22Rv1 (cell line): ENCODE measurements around the gene ADGRD1.
"Not testable (repeated sequence)": the region's sequence is repeated elsewhere in the genome, so short reads cannot be mapped to it uniquely, and the experiment has no call there.

ENCODE experiments used
- H3K27ac ChIP-seq: fragments of 450-650 bp; 2 replicates; pipeline ENCODE4 v1.5.1; 2017
- CTCF ChIP-seq: fragments of 450-650 bp; IDR thresholded peaks from 2 replicates; pipeline ENCODE4 v1.5.1; 2017; ENCODE audit warnings: mild to moderate bottlenecking
- ZFX ChIP-seq: fragments of 450-650 bp; IDR thresholded peaks from 2 replicates; pipeline ENCODE4 v1.6.1; 2017; ENCODE audit warnings: antibody characterized with exemption, borderline replicate concordance

Gene ADGRD1

GRCh38 chr12:130953771-130954543 is at the start of gene ADGRD1:
Gene ADGRD1, plus strand, starts transcription at chr12:130953907. Its CDS starts 559 bp downstream, at chr12:130954466.
- no peak for TF ChIP-seq ZFX
- no peak for TF ChIP-seq CTCF
- no peak within 1 kb of the TSS for H3K27ac ChIP-seq

GRCh38 chr12:130904064-130904463 is 49.6 kb upstream of the ADGRD1 start:
- no peak overlapping the region for H3K27ac ChIP-seq
- TF ChIP-seq CTCF (no peak), ZFX (no peak)

- not testable (repeated sequence) for H3K27ac ChIP-seq
Measured at GRCh38 chr12:130904936-130905455, 48.7 kb upstream of the ADGRD1 start.

DNA sequence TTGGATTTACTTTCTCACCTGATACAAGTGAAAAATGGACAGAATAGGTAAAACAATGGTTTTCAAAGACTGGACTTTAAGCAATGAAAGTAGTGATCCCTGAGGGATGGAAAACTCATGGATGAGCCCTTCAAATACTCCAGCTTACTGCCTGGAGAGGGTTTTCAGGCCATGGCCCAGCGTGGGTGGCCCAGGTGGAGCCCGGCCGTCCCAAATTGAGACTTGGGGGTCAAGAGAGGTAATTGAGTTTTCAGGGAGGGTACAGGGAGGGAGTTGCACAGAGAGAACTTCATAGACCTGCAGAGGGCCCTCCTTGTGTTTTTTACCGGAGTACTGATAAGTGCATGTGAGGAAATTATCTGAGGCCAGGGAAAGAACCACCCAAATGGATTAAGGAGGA is 44.6 kb upstream of the ADGRD1 start:
- no peak for TF ChIP-seq CTCF
- TF ChIP-seq ZFX = no peak

GRCh38 chr12:130911193-130911592 is 42.5 kb upstream of the ADGRD1 start:
- H3K27ac ChIP-seq = no peak overlapping the region
- TF ChIP-seq ZFX (no peak), CTCF (no peak)

More for the DNA sequence above, 44.6 kb upstream of the ADGRD1 start:
- H3K27ac ChIP-seq = no peak overlapping the region

DNA sequence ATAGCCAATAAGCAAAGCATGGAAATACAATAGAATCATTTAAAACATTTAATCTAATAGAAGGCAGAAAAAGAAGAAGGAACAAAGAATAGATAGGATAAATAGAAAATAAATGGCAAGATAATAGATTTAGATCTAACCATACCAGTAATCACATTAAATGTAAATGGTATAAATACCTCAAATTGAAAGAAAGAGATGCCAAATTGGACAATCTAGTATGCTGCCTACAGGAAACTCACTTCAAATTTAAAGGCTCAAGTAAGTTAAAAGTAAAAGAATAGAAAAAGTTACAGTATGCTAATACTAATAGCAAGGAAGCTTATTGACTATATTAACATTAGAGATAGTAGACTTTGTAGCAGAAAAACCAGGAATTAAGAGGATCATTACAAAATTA is 41.8 kb upstream of the ADGRD1 start:
- no peak overlapping the region for H3K27ac ChIP-seq
- TF ChIP-seq CTCF (no peak), ZFX (no peak)

DNA sequence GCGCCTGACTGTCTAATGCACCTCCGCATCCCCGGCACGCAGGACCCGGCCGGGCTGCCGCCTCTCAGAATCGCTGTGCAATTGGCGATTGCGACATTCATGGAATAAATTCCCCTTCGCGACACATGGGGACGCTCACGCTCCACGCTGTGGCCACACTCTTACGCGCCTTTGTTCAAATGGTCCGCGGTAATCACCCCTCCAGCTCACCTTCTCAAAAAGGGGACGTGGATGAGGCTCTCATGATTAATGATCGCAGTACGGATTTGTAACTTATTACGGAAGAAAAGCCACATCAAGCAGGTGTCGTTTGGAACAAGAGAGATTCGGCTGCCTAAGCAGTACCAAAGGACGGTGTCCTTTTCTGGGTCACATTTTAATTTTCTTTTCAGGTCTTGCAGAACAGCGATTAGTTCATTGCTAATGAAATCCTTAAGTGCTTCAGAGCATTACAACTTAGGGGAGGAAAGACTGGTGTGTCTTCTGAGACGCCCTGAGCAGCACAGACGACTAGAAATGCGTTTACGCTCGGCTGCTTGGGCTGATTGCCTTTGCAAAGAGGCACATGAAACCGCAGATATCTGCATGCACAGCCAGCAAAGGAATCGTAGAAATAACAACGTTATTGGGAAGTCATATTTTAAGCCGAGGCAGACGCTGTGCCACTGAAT is 37.3 kb upstream of the ADGRD1 start:
- no peak overlapping the region for H3K27ac ChIP-seq
- no peak for TF ChIP-seq ZFX
- peak; percentile 99 for TF ChIP-seq CTCF
